GM10266 (cell line): ENCODE data around the gene KASH5.
A peak's percentile ranks its signal among the peaks of the same experiment; 100 is the strongest.

Experiments used
- DNase-seq: peaks from one replicate; pipeline ENCODE4 v3.0.0; 2012; ENCODE audit errors: extremely low spot score
- TF ChIP-seq, protein P1 (sequence below): IDR thresholded peaks from 2 replicates; pipeline ENCODE4 v1.5.1; 2012; ENCODE audit warnings: mild to moderate bottlenecking, low read depth; ENCODE audit not compliant: control insufficient read depth, insufficient read depth; ENCODE audit errors: missing control alignments

The KASH5 gene

DNA sequence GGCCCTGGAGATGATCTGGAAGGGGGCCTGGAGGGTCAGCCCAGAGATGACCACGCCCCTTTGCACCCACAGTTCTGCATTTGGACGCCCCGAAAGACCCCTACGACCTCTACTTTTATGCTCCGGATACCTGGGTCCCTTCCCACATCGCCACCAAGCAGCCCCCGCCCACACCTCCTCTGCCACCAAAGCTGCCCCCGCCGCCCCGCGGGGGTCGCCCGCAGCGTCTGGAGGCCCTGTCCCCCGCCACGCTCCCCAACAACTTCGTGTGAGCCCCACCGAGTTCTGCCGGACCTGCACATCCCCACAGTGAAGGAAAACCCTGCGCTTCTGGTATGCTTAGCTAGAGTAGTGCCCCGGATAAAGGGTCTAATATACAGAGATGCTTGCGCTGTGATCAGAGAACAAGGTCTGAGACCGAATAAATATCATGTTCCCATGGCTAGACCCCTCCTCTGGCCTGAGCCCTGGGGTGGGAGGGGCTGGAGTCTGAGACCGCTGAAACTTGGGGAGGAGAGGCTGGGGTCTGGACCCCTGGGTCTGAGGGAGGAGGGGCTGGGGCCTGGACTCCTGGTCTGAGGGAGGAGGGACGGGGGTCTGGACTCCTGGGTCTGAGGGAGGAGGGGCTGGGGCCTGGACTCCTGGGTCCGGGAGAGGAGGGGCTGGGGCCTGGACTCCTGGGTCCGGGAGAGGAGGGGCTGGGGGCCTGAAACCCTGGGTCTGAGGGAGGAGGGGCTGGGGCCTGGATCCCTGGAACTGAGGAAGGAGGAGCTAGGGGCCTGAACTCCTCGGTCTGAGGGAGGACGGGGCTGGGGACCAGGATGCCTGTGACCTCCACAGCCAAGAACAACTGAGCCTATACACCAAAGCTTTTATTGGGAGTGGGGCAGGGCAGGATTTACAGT, 40.8 kb downstream of the KASH5 start:
- DNase-seq, result no peak
- TF ChIP-seq, protein P1, sequence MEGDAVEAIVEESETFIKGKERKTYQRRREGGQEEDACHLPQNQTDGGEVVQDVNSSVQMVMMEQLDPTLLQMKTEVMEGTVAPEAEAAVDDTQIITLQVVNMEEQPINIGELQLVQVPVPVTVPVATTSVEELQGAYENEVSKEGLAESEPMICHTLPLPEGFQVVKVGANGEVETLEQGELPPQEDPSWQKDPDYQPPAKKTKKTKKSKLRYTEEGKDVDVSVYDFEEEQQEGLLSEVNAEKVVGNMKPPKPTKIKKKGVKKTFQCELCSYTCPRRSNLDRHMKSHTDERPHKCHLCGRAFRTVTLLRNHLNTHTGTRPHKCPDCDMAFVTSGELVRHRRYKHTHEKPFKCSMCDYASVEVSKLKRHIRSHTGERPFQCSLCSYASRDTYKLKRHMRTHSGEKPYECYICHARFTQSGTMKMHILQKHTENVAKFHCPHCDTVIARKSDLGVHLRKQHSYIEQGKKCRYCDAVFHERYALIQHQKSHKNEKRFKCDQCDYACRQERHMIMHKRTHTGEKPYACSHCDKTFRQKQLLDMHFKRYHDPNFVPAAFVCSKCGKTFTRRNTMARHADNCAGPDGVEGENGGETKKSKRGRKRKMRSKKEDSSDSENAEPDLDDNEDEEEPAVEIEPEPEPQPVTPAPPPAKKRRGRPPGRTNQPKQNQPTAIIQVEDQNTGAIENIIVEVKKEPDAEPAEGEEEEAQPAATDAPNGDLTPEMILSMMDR, result no peak

DNA sequence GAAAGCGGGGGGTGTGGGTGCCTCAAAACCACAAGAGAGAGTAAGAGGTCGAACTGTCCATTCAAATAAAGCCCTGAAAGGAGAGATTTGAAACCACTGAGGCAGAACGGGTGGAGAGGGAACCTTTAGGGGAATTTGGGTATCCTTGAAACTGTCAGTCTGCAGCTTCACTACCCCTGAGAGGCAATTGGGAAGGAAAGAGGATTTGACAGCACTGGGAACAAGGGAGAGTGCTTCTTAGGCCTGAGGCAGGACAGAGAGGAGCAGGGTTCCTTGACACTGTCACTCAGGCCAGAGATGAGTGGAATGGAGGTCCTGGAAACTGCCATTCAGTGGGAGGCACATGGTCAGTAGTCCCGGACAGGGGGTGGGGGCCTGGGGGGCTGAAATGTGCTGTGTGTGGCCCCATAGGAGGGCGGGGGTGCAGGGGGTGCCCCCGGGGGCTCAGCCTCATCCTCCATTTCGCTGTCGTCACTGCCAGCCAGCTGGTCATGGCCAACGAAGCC, 42.2 kb downstream of the KASH5 start:
- no peak for DNase-seq
- TF ChIP-seq, protein P1, result no peak

DNA sequence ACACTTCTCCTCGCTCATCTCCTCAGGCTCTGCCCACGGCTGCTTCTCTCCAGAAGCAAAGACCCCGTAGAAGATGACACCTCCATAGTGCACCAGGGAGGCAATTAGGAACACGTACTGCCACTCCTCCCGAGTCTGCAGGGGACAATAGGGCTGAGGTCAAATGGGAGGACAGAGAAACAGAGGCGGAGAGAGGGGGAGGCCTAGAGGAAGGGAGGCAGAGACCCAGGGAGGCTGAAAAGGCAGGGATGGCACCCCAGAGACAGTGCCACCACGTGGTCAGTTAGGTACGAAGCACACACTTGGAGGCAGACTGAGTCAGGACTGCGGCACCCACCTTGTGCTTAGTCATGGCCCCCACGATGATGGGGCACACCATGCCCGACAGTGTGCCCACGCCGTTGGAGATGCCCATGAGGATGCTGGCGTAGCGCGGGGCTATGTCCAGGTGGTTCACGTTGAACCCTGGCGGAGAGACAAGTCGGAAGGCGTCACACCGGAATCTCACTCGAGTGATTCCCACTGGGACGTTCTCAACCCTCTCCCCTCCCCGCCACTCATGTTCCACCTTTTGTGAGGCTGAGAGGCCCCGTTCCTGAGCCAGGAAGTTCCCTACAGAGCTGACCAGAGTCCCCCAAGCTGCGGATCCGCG, 42.8 kb downstream of the KASH5 start:
- TF ChIP-seq, protein P1, result peak; percentile 45
- DNase-seq, result no peak

DNA sequence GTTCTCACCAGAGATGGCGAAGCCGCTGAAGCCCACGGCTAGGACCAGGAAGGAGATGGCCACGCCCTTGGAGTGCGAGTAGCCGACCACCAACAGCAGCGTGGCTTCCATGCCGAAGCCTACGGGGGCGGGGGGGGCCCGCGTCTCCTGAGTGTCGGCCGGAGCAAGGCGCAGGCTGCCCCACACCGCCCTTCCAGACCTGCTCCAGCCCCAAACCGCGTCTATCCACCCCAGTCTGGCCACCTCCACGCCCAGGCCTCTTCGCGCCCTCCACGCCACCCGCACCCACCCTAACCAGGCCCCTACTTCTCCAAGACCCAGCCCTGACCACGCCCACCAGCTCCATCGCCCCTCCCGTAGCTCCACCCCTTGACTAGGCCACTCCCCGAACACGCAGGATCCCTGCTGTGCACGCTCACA, 43.3 kb downstream of the KASH5 start:
- TF ChIP-seq, protein P1, result no peak
- no peak for DNase-seq

DNA sequence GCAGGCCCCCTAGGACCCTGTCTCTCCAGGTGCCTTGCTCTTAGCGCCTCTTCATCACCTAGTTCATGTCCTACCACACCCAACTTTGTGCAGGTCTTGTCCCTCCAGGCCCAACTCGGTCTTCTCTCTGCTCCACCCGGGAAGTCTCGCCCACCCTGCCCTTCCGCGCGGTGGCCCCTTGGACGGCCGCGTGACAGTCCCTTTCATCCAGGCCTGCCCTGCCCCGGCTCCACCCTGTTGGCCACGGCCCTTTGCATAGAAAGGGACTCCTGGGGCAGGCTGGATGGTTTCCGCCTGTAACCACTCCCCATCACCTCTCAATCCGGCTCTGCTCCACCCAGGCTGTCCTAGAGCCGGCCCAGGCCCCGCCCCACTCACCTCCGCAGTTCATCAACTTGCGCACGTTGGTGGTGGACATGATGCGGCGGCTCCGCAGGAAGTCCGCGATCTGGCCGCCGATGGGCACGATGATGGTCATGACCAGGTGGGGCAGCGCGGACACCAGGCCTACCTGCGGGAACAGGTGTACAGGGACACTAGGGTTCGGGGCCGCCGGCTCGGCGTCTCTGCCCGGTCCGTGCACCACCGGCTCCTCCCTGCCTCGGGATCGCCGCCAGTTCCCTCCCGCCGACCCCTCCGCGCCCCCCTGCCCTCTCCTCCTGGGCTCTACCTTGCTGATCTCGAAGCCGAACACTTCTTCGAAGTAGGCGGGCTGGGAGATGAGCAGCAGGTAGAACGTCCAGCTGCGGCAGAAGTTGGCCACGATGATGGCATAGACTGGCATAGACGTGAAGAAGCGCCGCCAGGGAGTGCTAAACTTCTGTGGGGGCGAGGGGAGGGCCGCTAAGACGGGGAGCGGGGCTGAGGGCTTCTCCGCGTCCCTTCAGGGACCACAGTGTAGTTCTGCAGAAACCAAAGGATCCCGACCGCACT, 44.4 kb downstream of the KASH5 start:
- TF ChIP-seq, protein P1, result no peak
- no peak for DNase-seq

DNA sequence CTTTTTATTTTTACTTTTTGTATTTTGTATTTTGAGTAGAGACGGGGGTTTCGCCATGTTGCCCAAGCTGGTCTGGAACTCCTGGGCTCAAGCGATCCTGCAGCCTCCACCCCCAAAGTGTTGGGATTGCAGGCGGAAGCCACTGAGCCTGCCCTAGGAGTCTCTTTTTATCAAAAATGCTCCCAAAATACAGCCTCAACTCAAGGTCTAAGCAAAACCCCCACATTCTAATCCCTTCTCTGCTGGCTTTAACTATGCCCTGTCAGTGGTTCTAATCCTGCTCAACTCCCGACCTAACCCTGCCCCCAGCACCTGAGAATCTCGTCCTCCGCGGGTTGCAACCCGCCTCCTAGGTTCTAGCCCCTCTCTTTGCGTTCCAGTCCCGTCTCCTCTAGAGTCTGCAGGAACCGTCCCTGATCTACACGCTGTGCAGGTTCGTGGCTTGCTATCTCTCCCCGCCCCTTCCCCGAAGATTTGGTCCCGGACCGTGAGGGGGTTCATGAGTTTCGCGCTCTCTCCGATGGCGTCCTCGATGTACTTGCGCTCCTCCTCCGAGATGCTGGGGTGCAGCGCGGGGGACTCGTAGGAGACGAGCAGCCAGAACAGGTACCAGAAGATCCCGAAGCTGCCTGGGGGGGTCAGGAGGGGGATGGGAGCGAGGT, 45.3 kb downstream of the KASH5 start:
- TF ChIP-seq, protein P1, result no peak
- no peak for DNase-seq
